ENCODE data around the gene CCDC194. TPM values are rescaled to one million over a fixed set of nuclear protein-coding genes. Genes with fewer than 3 reads are reported as not detected.

Gene CCDC194
- total and polyA plus RNA-seq, 2 experiments from 2014 or later, result not detected

GRCh38 chr19:17347877-17348276, 46.1 kb downstream of the CCDC194 start:
- H3K9me2 ChIP-seq (replicated peaks; ENCODE audit: insufficient read depth), result no peaks in the 10 kb centered on the region
- TF ChIP-seq EZH2phosphoT487 (IDR thresholded peaks at IDR 0.05; ENCODE audit: low read depth, severe bottlenecking, unreplicated experiment) (no peak), EZH2 (IDR thresholded peaks at IDR 0.05; ENCODE audit: borderline replicate concordance) (no peak), CTCF (IDR thresholded peaks at IDR 0.05; ENCODE audit: poor library complexity) (no peak)
- no peaks in the 10 kb centered on the region for H3K27me3 ChIP-seq
- H2AFZ ChIP-seq, result no peak overlapping the region
- 89% methylated on average over 2 of the region's 2 CpGs for WGBS (ENCODE audit: low lambda C conversion rate, missing lambda C conversion rate)
- no peaks in the 10 kb centered on the region for H3K9me3 ChIP-seq (ENCODE audit: low read depth)
- H3K27ac ChIP-seq, result no peak overlapping the region
- H3K4me2 ChIP-seq, result no peak overlapping the region
- no peaks in the 10 kb centered on the region for H3K36me3 ChIP-seq (replicated peaks; ENCODE audit: insufficient read depth, low read depth)
- H4K20me1 ChIP-seq (ENCODE audit: insufficient read depth, poor library complexity, severe bottlenecking), result no peaks in the 10 kb centered on the region
- no peak overlapping the region for H3K4me3 ChIP-seq
- H3K79me2 ChIP-seq, result no peaks in the 10 kb centered on the region
- no peaks in the 10 kb centered on the region for H3K4me1 ChIP-seq (ENCODE audit: insufficient read depth)
- DNase-seq (ENCODE audit: low spot score), result no peak

GRCh38 chr19:17347361-17347760, 46.6 kb downstream of the CCDC194 start:
- Histone ChIP-seq H4K20me1 (ENCODE audit: insufficient read depth, poor library complexity, severe bottlenecking) (no peaks in the 10 kb centered on the region), H2AFZ (no peak overlapping the region), H3K36me3 (replicated peaks; ENCODE audit: insufficient read depth, low read depth) (no peaks in the 10 kb centered on the region), H3K4me2 (no peak overlapping the region), H3K9me2 (replicated peaks; ENCODE audit: insufficient read depth) (no peaks in the 10 kb centered on the region), H3K9me3 (ENCODE audit: low read depth) (no peaks in the 10 kb centered on the region), H3K27me3 (no peaks in the 10 kb centered on the region), H3K4me1 (ENCODE audit: insufficient read depth) (no peaks in the 10 kb centered on the region), H3K27ac (no peak overlapping the region), H3K79me2 (no peaks in the 10 kb centered on the region), H3K4me3 (no peak overlapping the region)
- WGBS (ENCODE audit: low lambda C conversion rate, missing lambda C conversion rate), result 93% methylated on average over 5 of the region's 6 CpGs
- TF ChIP-seq EZH2phosphoT487 (IDR thresholded peaks at IDR 0.05; ENCODE audit: low read depth, severe bottlenecking, unreplicated experiment) (no peak), CTCF (IDR thresholded peaks at IDR 0.05; ENCODE audit: poor library complexity) (no peak), EZH2 (IDR thresholded peaks at IDR 0.05; ENCODE audit: borderline replicate concordance) (no peak)
- DNase-seq (ENCODE audit: low spot score), result no peak

- Histone ChIP-seq H3K4me1 (ENCODE audit: insufficient read depth) (no peaks in the 10 kb centered on the region), H3K9me2 (replicated peaks; ENCODE audit: insufficient read depth) (no peaks in the 10 kb centered on the region), H3K79me2 (no peaks in the 10 kb centered on the region), H3K27me3 (no peaks in the 10 kb centered on the region), H3K9me3 (ENCODE audit: low read depth) (no peaks in the 10 kb centered on the region), H3K36me3 (replicated peaks; ENCODE audit: insufficient read depth, low read depth) (no peaks in the 10 kb centered on the region), H3K4me3 (no peak overlapping the region), H2AFZ (no peak overlapping the region), H4K20me1 (ENCODE audit: insufficient read depth, poor library complexity, severe bottlenecking) (no peaks in the 10 kb centered on the region), H3K4me2 (peak overlapping the region; percentile 25), H3K27ac (no peak overlapping the region)
- peak; percentile 81 for DNase-seq (ENCODE audit: low spot score)
- 23% methylated on average over 23 of the region's 24 CpGs for WGBS (ENCODE audit: low lambda C conversion rate, missing lambda C conversion rate)
- peak; percentile 79 for TF ChIP-seq CTCF (IDR thresholded peaks at IDR 0.05; ENCODE audit: poor library complexity)
- TF ChIP-seq EZH2phosphoT487 (IDR thresholded peaks at IDR 0.05; ENCODE audit: low read depth, severe bottlenecking, unreplicated experiment), result no peak
Measured at GRCh38 chr19:17346109-17346671, 47.8 kb downstream of the CCDC194 start.
